Muscle layer of colon (tissue), 2 donors: Measurements from ENCODE around the gene MEGF8.
A peak's percentile ranks its signal among the peaks of the same experiment; 100 is the strongest.

Experiments used
- H3K27ac ChIP-seq: one replicate; pipeline ENCODE4 v1.7.0; 2013; ENCODE audit warnings: low read depth, mild to moderate bottlenecking, low read length, moderate library complexity
- H3K27me3 ChIP-seq, 2 donors: one replicate each; pipeline ENCODE4 v1.7.0; 2013; ENCODE audit warnings: low read length in 2 of 2, mild to moderate bottlenecking in 2 of 2; ENCODE audit not compliant: insufficient read depth in 2 of 2, control insufficient read depth in 1 of 2
- H3K36me3 ChIP-seq: one replicate; pipeline ENCODE4 v1.7.0; 2013; ENCODE audit warnings: mild to moderate bottlenecking, low read length; ENCODE audit not compliant: insufficient read depth
- H3K4me1 ChIP-seq: one replicate; pipeline ENCODE4 v1.7.0; 2013; ENCODE audit warnings: mild to moderate bottlenecking, low read length; ENCODE audit not compliant: insufficient read depth
- H3K4me3 ChIP-seq, 2 donors: one replicate each; pipeline ENCODE4 v1.7.0; 2013; ENCODE audit warnings: low read length in 2 of 2, low read depth in 1 of 2, mild to moderate bottlenecking in 1 of 2, moderate library complexity in 1 of 2
- H3K9ac ChIP-seq: one replicate; pipeline ENCODE4 v1.7.0; 2013; ENCODE audit warnings: low read length
- H3K9me3 ChIP-seq: one replicate; pipeline ENCODE4 v1.7.0; 2013; ENCODE audit warnings: mild to moderate bottlenecking, low read length
- donor health status: abdominal sarcoma.
- donor health status: Adenocarcinoma of cecum.

MEGF8 gene

GRCh38 chr19:42294471-42295137 is 30.8 kb upstream of the MEGF8 start:
- H3K4me1 ChIP-seq, result no peaks in the 10 kb centered on the region
- H3K36me3 ChIP-seq, result peaks cover 42% of the 10 kb centered on the region
- no peak overlapping the region for H3K27ac ChIP-seq
- H3K9me3 ChIP-seq, result no peaks in the 10 kb centered on the region
- H3K9ac ChIP-seq, result no peak overlapping the region
- no peaks in the 10 kb centered on the region for H3K27me3 ChIP-seq
- H3K4me3 ChIP-seq, result no peak overlapping the region

GRCh38 chr19:42295342-42295741 is 30.1 kb upstream of the MEGF8 start:
- H3K36me3 ChIP-seq, result peaks cover 35% of the 10 kb centered on the region
- no peak overlapping the region for H3K4me3 ChIP-seq
- H3K9ac ChIP-seq, result no peak overlapping the region
- H3K27me3 ChIP-seq, result no peaks in the 10 kb centered on the region
- no peak overlapping the region for H3K27ac ChIP-seq
- H3K9me3 ChIP-seq, result no peaks in the 10 kb centered on the region
- no peaks in the 10 kb centered on the region for H3K4me1 ChIP-seq

GRCh38 chr19:42295831-42296525 is 29.5 kb upstream of the MEGF8 start:
- Histone ChIP-seq H3K36me3 (peaks cover 29% of the 10 kb centered on the region), H3K9ac (no peak overlapping the region), H3K9me3 (no peaks in the 10 kb centered on the region), H3K4me3 (no peak overlapping the region), H3K27ac (no peak overlapping the region), H3K4me1 (no peaks in the 10 kb centered on the region), H3K27me3 (no peaks in the 10 kb centered on the region)

GRCh38 chr19:42297039-42297438 is 28.4 kb upstream of the MEGF8 start:
- H3K9ac ChIP-seq, result no peak overlapping the region
- H3K9me3 ChIP-seq, result no peaks in the 10 kb centered on the region
- H3K36me3 ChIP-seq, result peaks cover 20% of the 10 kb centered on the region
- H3K27me3 ChIP-seq, result no peaks in the 10 kb centered on the region
- H3K4me1 ChIP-seq, result peaks cover 7% of the 10 kb centered on the region
- H3K4me3 ChIP-seq, result no peak overlapping the region
- H3K27ac ChIP-seq, result no peak overlapping the region

DNA sequence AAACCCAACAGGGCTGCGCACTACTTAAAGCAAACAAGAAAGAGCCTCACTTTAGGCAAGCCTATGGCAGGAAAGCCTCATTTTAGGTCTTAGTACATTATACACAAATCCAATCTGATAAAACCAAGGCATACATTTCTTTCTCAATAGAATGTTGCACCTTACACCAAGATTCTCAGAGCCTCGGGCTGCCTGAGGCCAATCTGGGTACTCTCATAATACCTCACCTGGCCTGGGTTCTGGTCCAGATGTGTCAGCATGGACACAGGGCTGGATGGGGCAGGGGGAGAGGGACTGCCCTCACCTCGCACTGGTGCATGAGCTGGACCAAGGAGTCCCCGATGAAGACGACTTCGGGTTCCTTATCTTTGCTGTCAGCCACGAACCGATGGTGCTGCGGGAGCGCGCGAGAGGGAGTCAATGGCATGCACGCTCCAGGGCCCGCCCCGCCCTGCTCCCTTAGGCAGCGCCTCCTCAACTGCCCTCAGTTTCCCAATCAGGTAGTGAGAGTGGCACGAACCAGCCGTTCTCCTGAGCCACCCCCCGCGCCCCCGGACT is 23.7 kb upstream of the MEGF8 start, which contains the start of gene PRR19:
TSS of gene PRR19 (plus strand) at position 487 of the 558 bp plus-strand sequence. CDS start 7,453 bp downstream, outside the sequence.
- no peak within 1 kb of the TSS for H3K9ac ChIP-seq

GRCh38 chr19:42303101-42303464 is 22.4 kb upstream of the MEGF8 start:
- Histone ChIP-seq H3K4me3 (peak overlapping the region in 1 of 2 donors; percentile 67), H3K27me3 (no peaks in the 10 kb centered on the region), H3K27ac (no peak overlapping the region), H3K4me1 (peaks cover 16% of the 10 kb centered on the region), H3K9me3 (no peaks in the 10 kb centered on the region), H3K36me3 (no peaks in the 10 kb centered on the region), H3K9ac (no peak overlapping the region)

More for the DNA sequence above, 23.7 kb upstream of the MEGF8 start, which contains the start of gene PRR19:
- Histone ChIP-seq H3K36me3 (no peaks in the 10 kb centered on the region), H3K27ac (peak within 1 kb of the TSS; percentile 54), H3K4me1 (peaks cover 16% of the 10 kb centered on the region), H3K27me3 (no peaks in the 10 kb centered on the region), H3K4me3 (peak within 1 kb of the TSS; percentile 44 to 67), H3K9me3 (no peaks in the 10 kb centered on the region)

GRCh38 chr19:42303876-42304275 is 21.6 kb upstream of the MEGF8 start:
- H3K9me3 ChIP-seq, result no peaks in the 10 kb centered on the region
- no peak overlapping the region for H3K9ac ChIP-seq
- no peak overlapping the region for H3K4me3 ChIP-seq
- H3K4me1 ChIP-seq, result peaks cover 16% of the 10 kb centered on the region
- no peak overlapping the region for H3K27ac ChIP-seq
- no peaks in the 10 kb centered on the region for H3K36me3 ChIP-seq
- no peaks in the 10 kb centered on the region for H3K27me3 ChIP-seq

GRCh38 chr19:42306646-42307045 is 18.8 kb upstream of the MEGF8 start:
- H3K27me3 ChIP-seq, result peaks cover 4 to 19% of the 10 kb centered on the region in 2 donors
- H3K9me3 ChIP-seq, result no peaks in the 10 kb centered on the region
- H3K27ac ChIP-seq, result no peak overlapping the region
- H3K9ac ChIP-seq, result no peak overlapping the region
- H3K4me3 ChIP-seq, result no peak overlapping the region
- H3K36me3 ChIP-seq, result no peaks in the 10 kb centered on the region
- H3K4me1 ChIP-seq, result peaks cover 12% of the 10 kb centered on the region

GRCh38 chr19:42309686-42310085 is 15.7 kb upstream of the MEGF8 start:
- no peaks in the 10 kb centered on the region for H3K9me3 ChIP-seq
- no peaks in the 10 kb centered on the region for H3K36me3 ChIP-seq
- H3K9ac ChIP-seq, result no peak overlapping the region
- no peak overlapping the region for H3K4me3 ChIP-seq
- H3K27me3 ChIP-seq, result peaks cover 23 to 49% of the 10 kb centered on the region in 2 donors
- no peak overlapping the region for H3K27ac ChIP-seq
- peaks cover 4% of the 10 kb centered on the region for H3K4me1 ChIP-seq

DNA sequence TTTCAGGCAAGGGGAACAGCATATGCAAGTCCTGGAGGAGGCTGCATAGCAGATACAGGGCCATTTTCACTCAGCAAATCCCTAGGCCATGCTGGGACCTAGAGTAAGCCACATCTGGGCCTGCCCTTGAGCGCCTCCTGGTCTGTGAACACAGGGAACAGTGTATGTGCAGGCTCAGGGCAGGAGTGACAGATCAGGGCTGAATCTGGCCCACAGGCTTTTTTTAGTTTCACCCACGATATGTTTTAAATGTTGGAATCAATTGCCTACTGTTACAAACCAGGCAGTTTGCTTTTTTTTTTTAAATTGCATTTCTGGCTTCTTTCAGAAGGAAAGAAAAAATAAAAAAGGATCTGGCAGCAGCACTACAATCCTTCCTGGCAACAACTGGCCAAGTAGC is 13.8 kb upstream of the MEGF8 start:
- Histone ChIP-seq H3K9ac (no peak overlapping the region), H3K4me1 (peaks cover 4% of the 10 kb centered on the region), H3K9me3 (no peaks in the 10 kb centered on the region), H3K36me3 (no peaks in the 10 kb centered on the region), H3K4me3 (no peak overlapping the region), H3K27ac (no peak overlapping the region), H3K27me3 (peaks cover 23 to 59% of the 10 kb centered on the region in 2 donors)

GRCh38 chr19:42312370-42312769 is 13.1 kb upstream of the MEGF8 start:
- peaks cover 4% of the 10 kb centered on the region for H3K4me1 ChIP-seq
- H3K27me3 ChIP-seq, result peaks cover 23 to 59% of the 10 kb centered on the region in 2 donors
- no peak overlapping the region for H3K9ac ChIP-seq
- H3K9me3 ChIP-seq, result no peaks in the 10 kb centered on the region
- no peak overlapping the region for H3K27ac ChIP-seq
- H3K36me3 ChIP-seq, result no peaks in the 10 kb centered on the region
- no peak overlapping the region for H3K4me3 ChIP-seq
